NAMALWA (cell line): Measurements from ENCODE around the gene EXOC6B.

Experiments used
- DNase-seq: peaks from one replicate; pipeline ENCODE4 v3.0.0-alpha.2; 2015; ENCODE audit warnings: low spot score

The EXOC6B gene

GRCh38 chr2:72738096-72738495, 87.7 kb downstream of the EXOC6B start:
- no peak for DNase-seq

- no peak for DNase-seq
Observed at GRCh38 chr2:72734432-72734831, 91.4 kb downstream of the EXOC6B start.

GRCh38 chr2:72731116-72731515, 94.7 kb downstream of the EXOC6B start:
- no peak for DNase-seq

GRCh38 chr2:72727356-72727755, 98.5 kb downstream of the EXOC6B start:
- DNase-seq: no peak

- no peak for DNase-seq
Observed at GRCh38 chr2:72723769-72724370, 102.0 kb downstream of the EXOC6B start.

- no peak for DNase-seq
Observed at GRCh38 chr2:72722492-72723070, 103.3 kb downstream of the EXOC6B start.

- DNase-seq: no peak
Observed at GRCh38 chr2:72719416-72719815, 106.4 kb downstream of the EXOC6B start.

- no peak for DNase-seq
Observed at GRCh38 chr2:72718876-72719275, 107.0 kb downstream of the EXOC6B start.

GRCh38 chr2:72716601-72717000, 109.2 kb downstream of the EXOC6B start:
- no peak for DNase-seq

GRCh38 chr2:72713857-72714256, 112.0 kb downstream of the EXOC6B start:
- DNase-seq: peak; percentile 6

GRCh38 chr2:72712977-72713376, 112.9 kb downstream of the EXOC6B start:
- DNase-seq: no peak

GRCh38 chr2:72712304-72712703, 113.5 kb downstream of the EXOC6B start:
- DNase-seq: no peak

GRCh38 chr2:72710418-72711152, 115.2 kb downstream of the EXOC6B start:
- no peak for DNase-seq

- no peak for DNase-seq
Observed at GRCh38 chr2:72708236-72708635, 117.6 kb downstream of the EXOC6B start.

- no peak for DNase-seq
Observed at GRCh38 chr2:72698300-72698699, 127.5 kb downstream of the EXOC6B start.

- DNase-seq: no peak
Observed at GRCh38 chr2:72696559-72696958, 129.3 kb downstream of the EXOC6B start.

GRCh38 chr2:72695676-72696075, 130.2 kb downstream of the EXOC6B start:
- no peak for DNase-seq

GRCh38 chr2:72694715-72695496, 130.9 kb downstream of the EXOC6B start:
- no peak for DNase-seq

- DNase-seq: no peak
Observed at GRCh38 chr2:72689579-72690195, 136.1 kb downstream of the EXOC6B start.

GRCh38 chr2:72685638-72686213, 140.1 kb downstream of the EXOC6B start:
- DNase-seq: no peak

GRCh38 chr2:72682061-72682460, 143.8 kb downstream of the EXOC6B start:
- DNase-seq: no peak
